Coronary artery (tissue), 2 donors: ENCODE results near the gene PCDHGA3.

Source experiments
- DNase-seq: peaks from one replicate; pipeline ENCODE4 v3.0.0-alpha.2; 2017; ENCODE audit warnings: low spot score
- H3K27ac ChIP-seq, 2 donors: fragments of 200-600 bp; sonication (generic); one replicate each; pipeline ENCODE4 v1.5.1; 2016 to 2019
- H3K4me3 ChIP-seq: fragments of 200-600 bp; sonication (generic); 2 replicates; pipeline ENCODE4 v1.5.1; 2016; ENCODE audit warnings: mild to moderate bottlenecking, moderate library complexity
- CTCF ChIP-seq: fragments of 200-600 bp; sonication (generic); IDR thresholded peaks from one replicate; pipeline ENCODE4 v1.5.1; 2019; ENCODE audit warnings: antibody characterized with exemption

PCDHGA3 gene

GRCh38 chr5:141362719-141363118 lies 19.1 kb downstream of the PCDHGA3 start:
- H3K27ac ChIP-seq, result no peak overlapping the region
- H3K4me3 ChIP-seq, result no peak overlapping the region
- no peak for DNase-seq
- TF ChIP-seq CTCF, result no peak

DNA sequence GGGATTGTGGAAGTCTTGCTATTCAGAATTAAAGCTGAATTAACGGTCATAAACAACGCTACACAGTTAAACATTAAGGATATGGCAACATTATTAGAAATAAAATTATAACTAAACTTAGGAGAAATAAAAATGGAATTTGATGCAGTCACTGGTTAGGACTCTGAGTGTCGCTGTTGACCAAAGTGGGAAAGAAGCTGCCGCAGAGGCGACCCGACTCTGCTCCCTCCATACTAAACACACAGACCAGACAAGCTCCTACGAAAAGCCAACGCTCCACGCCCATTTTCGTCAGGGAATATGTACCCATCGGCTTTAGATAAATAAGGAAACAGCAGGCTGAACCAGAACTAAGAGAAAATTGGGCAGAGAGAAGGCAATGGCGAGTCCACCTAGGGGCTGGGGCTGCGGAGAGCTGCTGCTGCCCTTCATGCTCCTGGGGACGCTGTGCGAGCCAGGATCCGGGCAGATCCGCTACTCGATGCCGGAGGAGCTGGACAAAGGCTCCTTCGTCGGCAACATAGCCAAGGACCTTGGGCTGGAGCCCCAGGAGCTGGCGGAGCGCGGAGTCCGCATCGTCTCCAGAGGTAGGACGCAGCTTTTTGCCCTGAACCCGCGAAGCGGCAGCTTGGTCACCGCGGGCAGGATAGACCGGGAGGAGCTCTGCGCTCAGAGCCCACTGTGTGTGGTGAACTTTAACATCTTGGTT lies 20.5 kb downstream of the PCDHGA3 start, which contains the start of gene PCDHGA5:
Gene PCDHGA5, plus strand, starts transcription at position 211 of the 709 bp plus-strand sequence. Its CDS starts 169 bp downstream, at position 380.
- peak within 1 kb of the TSS; percentile 19 for H3K4me3 ChIP-seq
- no peak within 1 kb of the TSS for H3K27ac ChIP-seq
- no peak for DNase-seq
- TF ChIP-seq CTCF, result no peak

- peak overlapping the region; percentile 19 for H3K4me3 ChIP-seq
- no peak for DNase-seq
- no peak overlapping the region for H3K27ac ChIP-seq
- TF ChIP-seq CTCF, result no peak
These were observed 22.6 kb downstream of the PCDHGA3 start for GRCh38 chr5:141366016-141366896.

DNA sequence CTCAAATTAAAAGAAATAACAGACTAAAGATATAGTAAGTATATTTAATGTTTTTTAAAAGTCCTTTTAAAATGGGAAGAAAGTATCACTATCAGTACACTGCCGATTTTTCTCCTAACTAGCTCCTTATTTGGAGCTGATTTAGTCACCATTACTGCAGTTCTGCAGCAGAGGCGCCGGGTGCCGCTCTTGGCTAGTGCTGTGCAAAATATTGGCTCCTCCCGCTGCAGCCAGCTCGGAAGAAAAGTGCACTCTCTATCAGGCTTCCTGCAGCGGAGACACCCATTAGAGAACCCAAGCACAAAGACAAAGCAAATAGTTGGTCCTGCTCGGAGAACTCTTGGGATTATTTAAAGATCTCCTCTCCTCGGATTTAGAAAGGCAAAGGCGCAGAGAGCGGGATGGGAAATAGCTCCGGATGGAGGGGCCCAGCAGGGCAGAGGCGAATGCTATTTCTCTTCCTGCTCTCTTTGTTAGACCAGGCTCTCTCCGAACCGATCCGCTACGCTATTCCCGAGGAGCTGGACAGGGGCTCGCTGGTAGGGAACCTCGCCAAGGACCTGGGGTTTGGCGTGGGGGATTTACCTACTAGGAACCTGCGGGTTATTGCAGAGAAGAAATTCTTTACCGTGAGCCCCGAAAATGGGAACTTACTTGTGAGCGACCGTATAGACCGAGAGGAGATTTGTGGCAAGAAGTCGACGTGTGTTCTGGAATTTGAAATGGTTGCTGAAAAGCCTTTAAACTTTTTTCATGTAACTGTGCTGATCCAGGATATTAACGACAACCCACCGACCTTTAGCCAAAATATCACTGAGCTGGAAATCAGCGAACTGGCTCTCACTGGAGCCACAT lies 26.6 kb downstream of the PCDHGA3 start, which contains the start of gene PCDHGB3:
Gene PCDHGB3, plus strand, starts transcription at position 249 of the 855 bp plus-strand sequence. Its CDS starts 153 bp downstream, at position 402.
- peak within 1 kb of the TSS; percentile 57 for H3K4me3 ChIP-seq
- no peak for TF ChIP-seq CTCF
- DNase-seq, result no peak
- H3K27ac ChIP-seq, result no peak within 1 kb of the TSS

- no peak for TF ChIP-seq CTCF
- H3K27ac ChIP-seq, result no peak overlapping the region
- no peak for DNase-seq
- peak overlapping the region; percentile 57 for H3K4me3 ChIP-seq
These were observed 28.2 kb downstream of the PCDHGA3 start for GRCh38 chr5:141371572-141372475.
